ENCODE results near the gene MRM1. TPM values are rescaled to one million over a fixed set of nuclear protein-coding genes. Genes with fewer than 3 reads are reported as not detected.

Gene MRM1
- total RNA-seq, 6 experiments from 2014 or later: 2.5 to 8.6 (median 6.0) TPM

DNA sequence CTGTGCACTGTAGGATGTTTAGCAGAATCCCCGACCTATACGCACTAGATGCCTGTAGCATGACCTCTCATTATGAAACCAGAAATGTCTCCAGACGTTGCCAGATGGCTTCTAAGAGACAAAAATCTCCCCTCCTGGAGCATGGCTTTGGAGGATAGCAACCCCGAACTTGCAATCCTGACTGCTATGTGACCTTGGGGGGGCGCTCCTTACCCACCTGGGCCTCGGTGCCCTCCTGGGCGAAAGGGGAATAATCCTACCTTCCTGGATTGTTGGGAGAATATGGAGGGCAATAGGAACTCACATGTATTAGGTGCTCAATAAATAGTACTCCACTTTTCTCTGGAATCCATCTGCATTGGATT is 8.1 kb downstream of the MRM1 start:
- H3K4me3 ChIP-seq: no peak overlapping the region
- ATAC-seq (no peak), DNase-seq (no peak)
- H3K36me3 ChIP-seq: no peaks in the 10 kb centered on the region
- no peaks in the 10 kb centered on the region for H3K4me1 ChIP-seq
- no peaks in the 10 kb centered on the region for H3K9me3 ChIP-seq
- H3K27ac ChIP-seq: no peak overlapping the region
- 83% methylated on average over 3 of the region's 7 CpGs for WGBS (ENCODE audit: insufficient coverage, low coverage, low lambda C conversion rate, missing lambda C conversion rate)
- TF ChIP-seq, protein P1, sequence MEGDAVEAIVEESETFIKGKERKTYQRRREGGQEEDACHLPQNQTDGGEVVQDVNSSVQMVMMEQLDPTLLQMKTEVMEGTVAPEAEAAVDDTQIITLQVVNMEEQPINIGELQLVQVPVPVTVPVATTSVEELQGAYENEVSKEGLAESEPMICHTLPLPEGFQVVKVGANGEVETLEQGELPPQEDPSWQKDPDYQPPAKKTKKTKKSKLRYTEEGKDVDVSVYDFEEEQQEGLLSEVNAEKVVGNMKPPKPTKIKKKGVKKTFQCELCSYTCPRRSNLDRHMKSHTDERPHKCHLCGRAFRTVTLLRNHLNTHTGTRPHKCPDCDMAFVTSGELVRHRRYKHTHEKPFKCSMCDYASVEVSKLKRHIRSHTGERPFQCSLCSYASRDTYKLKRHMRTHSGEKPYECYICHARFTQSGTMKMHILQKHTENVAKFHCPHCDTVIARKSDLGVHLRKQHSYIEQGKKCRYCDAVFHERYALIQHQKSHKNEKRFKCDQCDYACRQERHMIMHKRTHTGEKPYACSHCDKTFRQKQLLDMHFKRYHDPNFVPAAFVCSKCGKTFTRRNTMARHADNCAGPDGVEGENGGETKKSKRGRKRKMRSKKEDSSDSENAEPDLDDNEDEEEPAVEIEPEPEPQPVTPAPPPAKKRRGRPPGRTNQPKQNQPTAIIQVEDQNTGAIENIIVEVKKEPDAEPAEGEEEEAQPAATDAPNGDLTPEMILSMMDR (IDR thresholded peaks at IDR 0.05): no peak
- no peak for TF ChIP-seq POLR2A (IDR thresholded peaks at IDR 0.05)
- no peaks in the 10 kb centered on the region for H3K27me3 ChIP-seq
- intact Hi-C loops (cut with DNase I): no loop called here

DNA sequence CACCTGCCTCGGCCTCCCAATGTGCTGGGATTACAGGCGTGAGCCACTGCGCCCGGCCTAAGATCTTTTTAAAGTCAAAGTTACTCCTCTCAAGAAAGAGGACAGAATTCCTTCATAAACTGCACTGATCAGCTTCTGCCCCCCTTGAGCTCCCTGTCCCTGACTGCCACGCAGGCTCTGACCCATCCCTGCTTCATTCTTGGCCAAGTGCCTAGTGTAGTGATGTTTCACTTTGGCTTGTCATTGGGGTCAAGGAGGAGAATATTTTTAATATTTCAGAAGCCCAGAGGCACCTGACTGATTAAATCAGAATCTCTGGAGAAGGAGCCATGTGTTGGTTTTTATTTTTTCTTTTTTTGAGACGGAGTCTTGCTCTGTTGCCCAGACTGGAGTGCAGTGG is 9.1 kb downstream of the MRM1 start:
- 86% methylated on average over 5 of the region's 6 CpGs for whole genome bisulfite sequencing (ENCODE audit: insufficient coverage, low coverage, low lambda C conversion rate, missing lambda C conversion rate)
- DNase-seq (no peak), ATAC-seq (no peak)
- Histone ChIP-seq H3K27me3 (no peaks in the 10 kb centered on the region), H3K9me3 (no peaks in the 10 kb centered on the region), H3K36me3 (no peaks in the 10 kb centered on the region), H3K4me3 (no peak overlapping the region), H3K27ac (no peak overlapping the region), H3K4me1 (no peaks in the 10 kb centered on the region)
- no peak for TF ChIP-seq POLR2A (IDR thresholded peaks at IDR 0.05)
- TF ChIP-seq, protein P1 (IDR thresholded peaks at IDR 0.05): no peak
- intact Hi-C loops (cut with DNase I): no loop called here

DNA sequence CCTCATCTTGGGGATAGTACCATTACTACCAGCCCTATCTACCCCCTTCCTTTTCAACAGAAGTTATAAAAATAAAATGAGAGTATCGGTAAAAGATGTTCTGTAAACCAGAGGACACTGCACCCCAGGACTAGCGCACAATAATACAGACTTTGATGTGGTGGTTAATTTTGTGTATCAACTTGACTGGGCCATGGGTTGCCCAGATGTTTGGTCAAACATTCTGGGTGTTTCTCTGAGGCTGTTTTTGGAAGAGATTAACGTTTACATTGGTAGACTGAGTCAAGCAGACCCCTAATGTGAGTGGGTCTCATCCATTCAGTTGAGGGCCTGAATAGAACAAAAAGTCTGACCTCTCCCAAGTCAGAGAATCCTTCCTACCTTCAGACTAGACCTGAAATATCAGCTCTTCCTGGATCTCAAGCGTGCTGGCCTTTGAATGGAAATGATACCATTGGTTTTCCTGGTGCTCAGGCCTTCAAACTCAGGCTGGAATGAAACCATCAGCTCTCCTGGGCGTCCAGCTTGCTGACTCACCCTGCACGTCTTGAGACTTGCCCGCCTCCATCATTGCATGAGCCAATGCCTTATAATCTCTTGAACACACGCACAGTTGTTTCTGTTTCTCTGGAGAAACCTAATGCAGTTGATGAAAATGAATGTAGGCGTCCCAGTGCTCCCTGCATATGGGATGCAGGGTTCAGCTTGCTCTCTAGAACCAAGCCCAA is 10.1 kb downstream of the MRM1 start:
- Histone ChIP-seq H3K36me3 (no peaks in the 10 kb centered on the region), H3K4me3 (no peak overlapping the region), H3K27ac (no peak overlapping the region), H3K27me3 (no peaks in the 10 kb centered on the region), H3K9me3 (no peaks in the 10 kb centered on the region), H3K4me1 (no peaks in the 10 kb centered on the region)
- no peak for ATAC-seq
- DNase-seq: no peak
- 95% methylated on average over 8 of the region's 9 CpGs for WGBS (ENCODE audit: insufficient coverage, low coverage, low lambda C conversion rate, missing lambda C conversion rate)
- intact Hi-C loops (cut with DNase I): no loop called here
- TF ChIP-seq, protein P1 (IDR thresholded peaks at IDR 0.05): no peak
- TF ChIP-seq POLR2A (IDR thresholded peaks at IDR 0.05): no peak

DNA sequence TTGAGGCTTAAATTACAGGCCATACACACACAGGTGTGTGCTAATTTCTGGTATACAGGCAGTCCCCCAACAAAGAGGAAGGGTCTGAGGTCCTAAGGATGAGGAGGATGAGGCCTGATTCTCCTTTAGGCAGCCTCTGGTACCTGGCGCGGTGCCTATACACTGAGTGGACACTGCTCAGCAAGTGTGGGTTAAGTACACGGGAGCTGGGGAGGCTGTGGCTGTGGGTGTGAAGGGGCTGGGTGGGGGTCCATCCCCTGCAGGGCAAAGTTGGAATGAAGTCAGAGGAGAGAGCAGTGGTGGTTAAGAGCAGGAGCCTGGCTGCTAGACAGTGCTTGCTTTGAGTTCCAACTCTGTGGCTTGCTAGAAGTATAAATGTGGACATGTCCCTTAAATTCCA is 10.9 kb downstream of the MRM1 start:
- no CpG with 5 or more reads among the region's 3 CpGs for WGBS (ENCODE audit: insufficient coverage, low coverage, low lambda C conversion rate, missing lambda C conversion rate)
- intact Hi-C loops (cut with DNase I): no loop called here
- no peaks in the 10 kb centered on the region for H3K36me3 ChIP-seq

More for the DNA sequence above, 10.9 kb downstream of the MRM1 start:
- ATAC-seq (no peak), DNase-seq (no peak)
- Histone ChIP-seq H3K9me3 (no peaks in the 10 kb centered on the region), H3K27me3 (no peaks in the 10 kb centered on the region), H3K4me3 (no peak overlapping the region), H3K27ac (no peak overlapping the region), H3K4me1 (no peaks in the 10 kb centered on the region)
- TF ChIP-seq, protein P1 (IDR thresholded peaks at IDR 0.05): no peak
- TF ChIP-seq POLR2A (IDR thresholded peaks at IDR 0.05): no peak
